Measurements from ENCODE around the gene HAVCR1. TPM values are rescaled to one million over a fixed set of nuclear protein-coding genes. Genes with fewer than 3 reads are reported as not detected.
"Not testable (repeated sequence)": the region's sequence is repeated elsewhere in the genome, so short reads cannot be mapped to it uniquely, and the experiment has no call there.

HAVCR1 gene
- total RNA-seq, 1 experiment from 2014 or later, result not detected

- Histone ChIP-seq H3K79me2 (ENCODE audit: insufficient read depth, low read length) (no peaks in the 10 kb centered on the region), H3K4me1 (ENCODE audit: control insufficient read depth in 1 of 2, insufficient read depth in 2 of 2, low read length in 2 of 2) (no peaks in the 10 kb centered on the region), H4K20me1 (ENCODE audit: insufficient read depth) (no peaks in the 10 kb centered on the region), H3K27ac (ENCODE audit: low read depth, low read length) (no peak overlapping the region), H3K4me3 (replicated peaks in 1 of 2; ENCODE audit: low read depth in 1 of 2, low read length in 2 of 2) (no peak overlapping the region), H3K36me3 (ENCODE audit: control insufficient read depth in 1 of 2, insufficient read depth in 2 of 2, low read length in 2 of 2) (no peaks in the 10 kb centered on the region), H3K9ac (ENCODE audit: low read length) (no peak overlapping the region), H2AFZ (ENCODE audit: low read depth, low read length, poor library complexity, severe bottlenecking) (no peak overlapping the region), H3K4me2 (ENCODE audit: low read length) (no peak overlapping the region), H3K9me2 (ENCODE audit: insufficient read depth) (no peaks in the 10 kb centered on the region), H3K27me3 (ENCODE audit: insufficient read depth, low read length) (no peaks in the 10 kb centered on the region), H3K9me3 (ENCODE audit: control insufficient read depth in 1 of 2, insufficient read depth in 1 of 2, low read depth in 1 of 2, low read length in 2 of 2) (no peaks in the 10 kb centered on the region)
- CTCF ChIA-PET, result no interaction called here
- POLR2A ChIA-PET, result no interaction called here
- no peak for DNase-seq (ENCODE audit: low read depth, low spot score)
- RAD21 ChIA-PET (ENCODE audit: low non-redundant PET in 1 of 2, low total read pairs in 2 of 2, uncharacterized antibody in 2 of 2, unreplicated experiment in 2 of 2), result no interaction called here
- no peak for ATAC-seq
- intact Hi-C loops (cut with micrococcal nuclease), result no loop called here
- TF ChIP-seq MAX (IDR thresholded peaks at IDR 0.05), result no peak
- TF ChIP-seq ZBTB33 (IDR thresholded peaks at IDR 0.05; ENCODE audit: extremely low read depth, insufficient replicate concordance, low read length), result no peak
- TF ChIP-seq EZH2 (IDR thresholded peaks at IDR 0.05), result no peak
- TF ChIP-seq ZFX (IDR thresholded peaks at IDR 0.05), result no peak
- TF ChIP-seq JUND (IDR thresholded peaks at IDR 0.05), result no peak
- no TSS peak for BruUV-seq (replicated peaks)
These were observed 20.2 kb downstream of the HAVCR1 start for GRCh38 chr5:157038568-157039187.

- H3K4me2 ChIP-seq (ENCODE audit: low read length); POLR2A ChIA-PET; intact Hi-C loops (cut with micrococcal nuclease); BruUV-seq (replicated peaks); H4K20me1 ChIP-seq (ENCODE audit: insufficient read depth); DNase-seq (ENCODE audit: low read depth, low spot score); H3K9ac ChIP-seq (ENCODE audit: low read length); H3K9me3 ChIP-seq (ENCODE audit: control insufficient read depth in 1 of 2, insufficient read depth in 1 of 2, low read depth in 1 of 2, low read length in 2 of 2); H3K9me2 ChIP-seq (ENCODE audit: insufficient read depth); H3K4me3 ChIP-seq (replicated peaks in 1 of 2; ENCODE audit: low read depth in 1 of 2, low read length in 2 of 2); H3K79me2 ChIP-seq (ENCODE audit: insufficient read depth, low read length); ATAC-seq; H2AFZ ChIP-seq (ENCODE audit: low read depth, low read length, poor library complexity, severe bottlenecking); H3K36me3 ChIP-seq (ENCODE audit: control insufficient read depth in 1 of 2, insufficient read depth in 2 of 2, low read length in 2 of 2); H3K4me1 ChIP-seq (ENCODE audit: control insufficient read depth in 1 of 2, insufficient read depth in 2 of 2, low read length in 2 of 2); CTCF ChIA-PET; RAD21 ChIA-PET (ENCODE audit: low non-redundant PET in 1 of 2, low total read pairs in 2 of 2, uncharacterized antibody in 2 of 2, unreplicated experiment in 2 of 2); H3K27ac ChIP-seq (ENCODE audit: low read depth, low read length): not testable (repeated sequence)
- peaks cover 17% of the 10 kb centered on the region; the same call in 1 of the 2 replicates for H3K27me3 ChIP-seq (ENCODE audit: insufficient read depth, low read length)
These were observed 24.5 kb downstream of the HAVCR1 start for GRCh38 chr5:157034106-157035072.
